NAMALWA (cell line): Measurements from ENCODE around the gene QRFP.

Experiments
- DNase-seq: peaks from one replicate; pipeline ENCODE4 v3.0.0-alpha.2; 2015; ENCODE audit warnings: low spot score

Gene QRFP

DNA sequence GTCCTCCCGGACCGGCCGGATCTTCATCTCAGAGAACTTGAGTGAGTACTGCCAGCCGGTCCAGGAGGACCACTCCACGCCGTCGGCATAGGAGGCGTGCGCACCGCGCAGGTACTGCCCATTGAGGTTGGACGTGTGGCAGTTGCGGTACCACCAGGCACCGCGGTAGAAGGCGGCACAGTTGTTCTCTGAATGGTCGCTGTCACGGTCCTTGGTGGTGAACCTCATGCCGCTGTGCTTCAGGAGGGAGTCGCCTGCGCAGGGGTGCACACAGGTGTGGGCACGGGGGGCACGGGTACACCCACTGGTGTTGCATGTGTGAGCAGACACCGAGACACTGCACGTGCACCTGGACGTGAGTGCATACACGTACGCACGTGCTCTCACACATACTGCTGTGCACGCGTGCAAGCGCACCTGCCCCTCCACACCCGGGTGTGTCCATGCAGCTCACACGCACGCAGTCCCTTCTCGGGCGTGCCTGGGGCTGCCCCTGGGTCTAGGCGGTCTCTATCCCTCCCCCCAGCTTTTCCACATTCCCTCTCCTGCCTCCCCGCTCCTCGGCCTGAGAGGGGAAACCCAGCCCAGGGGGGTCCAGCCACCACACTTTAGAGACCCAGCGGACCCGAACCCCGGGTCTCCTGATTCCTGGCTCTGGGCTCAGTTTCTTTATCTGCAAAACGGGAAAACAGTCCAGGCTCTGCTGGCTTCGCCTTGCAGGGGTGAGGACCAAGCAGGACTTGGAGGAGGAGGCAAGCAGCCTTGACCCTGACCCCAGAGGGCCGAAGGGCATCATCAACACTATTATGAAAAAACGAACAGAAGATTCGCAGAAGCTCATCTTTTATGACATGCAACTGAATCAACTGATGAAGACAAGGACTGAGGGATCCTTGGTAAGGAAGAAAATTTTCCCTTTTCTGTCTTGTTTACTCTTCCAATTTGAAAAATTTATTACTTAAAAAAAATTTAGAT lies 7.7 kb upstream of the QRFP start:
- DNase-seq = no peak

- no peak for DNase-seq
Observed at GRCh38 chr9:130903194-130904069, 6.8 kb upstream of the QRFP start.

- no peak for DNase-seq
Observed at GRCh38 chr9:130902204-130903185, 5.9 kb upstream of the QRFP start.

GRCh38 chr9:130901498-130902203 lies 5.0 kb upstream of the QRFP start:
- no peak for DNase-seq

DNA sequence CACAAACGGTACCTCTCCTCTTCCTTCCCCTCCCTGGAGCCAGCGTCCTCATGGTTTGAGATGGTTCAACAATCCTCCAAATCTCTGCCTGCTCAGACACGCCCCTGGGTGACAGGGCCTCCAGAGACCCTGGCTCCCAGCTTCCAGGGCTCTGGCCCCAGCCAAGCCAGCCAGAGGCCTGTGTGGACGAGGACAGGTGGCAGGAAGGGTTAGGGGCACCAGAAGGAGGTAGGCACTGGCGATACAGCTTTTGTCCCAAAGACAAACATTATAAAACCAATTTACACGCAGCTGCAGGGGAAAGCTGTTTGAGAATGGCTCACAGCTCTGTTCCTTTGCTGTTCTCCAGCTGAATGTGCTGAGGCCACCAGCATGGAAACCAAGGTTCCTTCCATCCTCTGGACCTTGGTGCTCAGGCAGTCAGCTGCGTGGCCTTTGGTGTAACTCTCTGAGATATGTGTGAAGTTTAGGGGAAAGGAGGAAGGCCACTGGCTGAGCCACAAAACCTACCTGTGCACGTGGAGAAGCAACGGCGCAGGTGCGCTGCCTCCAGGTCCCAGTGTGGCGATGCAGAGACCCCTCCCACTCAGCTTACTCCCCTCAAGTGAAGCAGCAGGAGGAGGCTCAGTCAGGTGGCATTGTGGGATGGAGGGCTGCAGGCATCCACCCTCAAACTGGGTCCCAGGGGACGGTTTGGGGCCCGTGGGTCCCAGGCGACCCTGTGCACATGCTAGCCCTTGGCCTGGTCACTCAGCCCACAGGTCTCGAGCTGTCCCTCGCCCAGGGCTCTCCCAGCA lies 4.3 kb upstream of the QRFP start:
- DNase-seq = no peak

GRCh38 chr9:130899051-130899748 lies 2.6 kb upstream of the QRFP start:
- DNase-seq = no peak

DNA sequence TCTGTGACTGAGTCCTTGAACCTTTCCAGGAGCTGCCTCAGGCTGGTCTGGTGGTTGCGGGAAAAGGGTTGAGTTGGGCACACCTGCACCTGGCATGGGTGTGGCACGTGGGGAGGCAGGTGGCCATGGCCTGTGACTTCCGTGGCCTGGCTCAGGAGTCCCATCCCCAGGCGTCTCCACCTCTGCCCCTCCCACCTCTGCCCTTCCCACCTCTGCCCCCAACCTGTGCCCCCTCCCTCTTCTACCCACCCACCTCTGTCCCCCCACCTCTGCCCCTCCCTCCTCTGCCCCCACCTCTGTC lies 1.9 kb upstream of the QRFP start:
- no peak for DNase-seq

DNA sequence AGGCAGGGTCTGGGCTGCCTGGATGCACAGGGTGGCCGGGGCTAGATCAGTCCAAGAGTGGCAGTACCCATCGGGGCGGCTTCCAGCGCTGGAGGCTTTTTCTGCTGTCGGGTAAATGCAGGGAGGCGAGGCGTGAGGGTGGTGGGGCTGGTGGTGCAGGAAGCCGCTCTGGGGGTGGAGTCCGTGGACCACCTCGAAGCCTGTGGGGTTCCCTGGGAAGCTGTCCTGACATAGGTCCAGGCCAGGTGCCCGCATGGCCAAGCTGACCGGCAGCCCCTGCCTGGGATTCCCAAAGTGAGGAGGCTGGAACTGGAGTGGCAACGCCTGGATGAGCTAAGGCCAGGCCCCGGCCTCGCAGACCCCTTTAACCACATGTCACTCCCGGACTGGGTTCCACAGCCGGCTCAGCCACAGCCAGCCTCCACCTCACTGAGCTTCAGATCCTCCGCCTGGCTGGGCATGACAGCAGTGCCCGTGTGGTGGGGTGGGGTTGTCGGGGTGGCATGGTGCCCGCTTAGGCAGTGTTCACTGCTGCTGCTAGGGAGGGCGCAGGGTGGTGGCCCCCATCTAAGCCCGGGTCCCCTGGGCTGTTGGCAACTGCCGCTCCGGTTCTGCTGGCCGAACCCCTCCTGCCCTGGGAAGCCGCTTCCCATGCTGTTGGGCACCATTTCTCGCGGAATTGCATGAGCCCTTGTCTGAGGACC lies 1.4 kb upstream of the QRFP start:
- DNase-seq = no peak

DNA sequence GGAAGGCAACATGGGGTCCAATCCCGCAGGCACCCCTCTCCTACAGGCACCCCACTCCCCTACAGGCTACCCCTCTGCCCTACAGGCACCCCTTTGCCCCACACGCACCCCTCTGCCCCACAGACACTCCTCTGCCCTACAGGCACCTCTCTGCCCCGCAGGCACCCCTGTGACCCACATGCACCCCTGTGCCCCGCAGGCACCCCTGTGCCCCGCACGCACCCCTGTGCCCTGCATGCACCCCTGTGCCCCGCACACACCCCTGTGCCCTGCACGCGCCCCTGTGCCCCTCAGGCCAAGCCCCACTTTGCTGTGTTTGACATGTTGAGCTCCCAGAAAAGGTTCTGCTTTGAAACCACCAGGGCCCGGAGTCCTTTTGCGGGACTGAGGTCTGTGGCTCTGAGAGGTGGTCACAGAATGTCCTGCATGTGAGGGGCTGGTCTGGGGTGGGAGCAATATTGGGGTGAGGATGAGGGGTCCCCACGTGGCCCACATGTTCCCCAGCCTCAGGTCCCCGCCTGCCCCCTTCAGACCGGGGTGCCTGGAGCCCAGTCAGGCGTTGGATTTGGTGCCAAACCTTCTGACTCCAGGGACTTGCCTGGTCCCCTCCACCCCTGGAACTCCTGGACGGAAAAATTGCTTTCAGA lies 616 bp upstream of the QRFP start:
- no peak for DNase-seq

DNA sequence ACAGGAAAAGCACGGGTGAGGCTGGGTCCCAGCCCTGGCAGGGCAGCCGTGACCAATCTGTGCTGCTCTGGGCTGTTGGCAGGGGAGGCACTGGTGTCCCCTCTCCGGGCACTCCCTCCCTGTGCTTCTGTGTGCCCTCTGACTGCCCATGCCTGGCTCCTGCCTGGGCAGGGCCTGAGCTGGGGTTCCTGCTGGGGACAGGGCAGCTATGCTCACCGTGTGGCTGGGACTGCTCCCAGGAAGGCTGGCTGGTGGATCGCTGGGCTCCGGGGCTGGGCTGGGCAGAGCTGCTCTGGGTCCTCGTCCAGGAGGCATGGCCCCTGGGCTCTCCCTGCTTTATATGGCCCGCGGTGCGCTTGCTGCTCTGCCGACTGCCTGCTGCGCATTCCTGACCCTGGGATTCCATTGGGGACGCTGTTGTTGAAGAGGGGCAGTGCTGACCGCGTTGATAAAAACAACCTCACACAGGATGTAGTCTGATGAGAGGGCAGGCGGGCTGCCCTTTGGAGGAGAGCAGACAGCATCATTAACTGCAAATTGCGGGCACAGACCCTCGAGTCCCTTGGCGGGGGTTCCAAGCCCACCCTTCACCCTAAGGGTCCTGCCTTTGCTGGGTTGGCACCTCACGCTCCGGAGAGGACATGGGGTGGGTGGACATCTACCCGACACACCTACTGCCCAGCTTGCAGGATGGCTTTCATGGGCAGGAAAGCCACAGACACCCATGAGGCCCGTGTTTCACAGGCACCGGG lies 955 bp downstream of the QRFP start:
- DNase-seq = no peak

DNA sequence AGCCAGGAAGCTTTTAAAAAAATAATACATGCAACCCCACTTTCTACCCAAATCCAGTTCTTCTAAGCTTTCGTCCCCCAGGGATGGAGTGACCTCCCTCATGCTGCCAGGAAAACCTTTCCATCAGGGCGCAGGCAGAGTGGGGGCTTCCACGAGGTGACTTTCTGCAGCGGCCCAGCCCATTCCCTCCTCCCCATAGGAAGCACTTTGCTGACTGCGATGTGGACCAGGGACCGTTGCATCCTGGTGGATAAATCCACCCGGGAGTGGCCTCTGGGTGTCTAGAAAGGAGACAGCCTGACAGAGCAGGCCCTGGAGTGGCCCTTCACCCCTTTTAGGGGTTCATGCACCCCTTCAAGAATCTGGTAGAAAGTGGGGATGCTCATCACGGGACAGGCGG lies 1.6 kb downstream of the QRFP start:
- no peak for DNase-seq

DNA sequence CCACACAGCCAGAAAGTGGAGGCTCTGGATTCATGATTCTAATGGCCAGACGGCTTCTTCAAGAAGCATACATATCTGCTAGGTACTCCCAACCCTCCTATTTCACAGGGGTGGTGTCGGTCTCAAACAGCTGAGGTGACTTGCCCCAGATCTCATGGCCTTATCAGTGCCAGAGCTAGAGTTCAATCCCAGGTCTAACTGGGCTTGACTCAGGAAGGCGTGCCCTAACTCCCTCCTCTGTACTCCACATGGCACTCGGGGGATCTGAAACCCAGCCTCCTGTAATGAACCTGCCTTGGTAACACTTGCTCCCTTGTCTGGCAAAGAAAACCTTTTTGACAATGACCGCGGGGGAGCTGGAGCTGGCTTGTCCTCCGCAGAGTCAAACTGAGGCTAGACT lies 2.1 kb downstream of the QRFP start:
- DNase-seq = no peak

- no peak for DNase-seq
Observed at GRCh38 chr9:130893341-130894101, 3.1 kb downstream of the QRFP start.

- DNase-seq = no peak
Observed at GRCh38 chr9:130892477-130893304, 3.9 kb downstream of the QRFP start.

GRCh38 chr9:130891688-130892476 lies 4.7 kb downstream of the QRFP start:
- no peak for DNase-seq
